Spleen (tissue), 7 donors: ENCODE measurements around the gene CCDC88B.

Experiments used
- POLR2A ChIP-seq, 3 donors: fragments of 450-650 bp; IDR thresholded peaks; one replicate each; pipeline ENCODE4 v1.5.1; 2017; ENCODE audit warnings: antibody characterized with exemption in 3 of 3, mild to moderate bottlenecking in 1 of 3
- TF ChIP-seq, protein P1 (sequence below), 11 experiments: fragments of 200-600 bp in 7 of 11; fragments of 450-650 bp in 4 of 11; sonication (generic) in 4 of 11; IDR thresholded peaks in 8 of 11; conservative IDR thresholded peaks in 3 of 11; 1 replicate in 7 of 11; 2 replicates in 4 of 11; pipeline versions ENCODE4 v1.4.0 to v1.8.0; 2016 to 2021; ENCODE audit warnings: antibody characterized with exemption in 11 of 11, inconsistent platforms in 4 of 11, mild to moderate bottlenecking in 1 of 11
- donor health status: DM: no; HTN: no; CAD: no; lungs with moderate emphysema.
- donor health status: DM: no; HTN: no; CAD: no.
- donor health status: DM: no; HTN: no; CAD: no.

DNA sequence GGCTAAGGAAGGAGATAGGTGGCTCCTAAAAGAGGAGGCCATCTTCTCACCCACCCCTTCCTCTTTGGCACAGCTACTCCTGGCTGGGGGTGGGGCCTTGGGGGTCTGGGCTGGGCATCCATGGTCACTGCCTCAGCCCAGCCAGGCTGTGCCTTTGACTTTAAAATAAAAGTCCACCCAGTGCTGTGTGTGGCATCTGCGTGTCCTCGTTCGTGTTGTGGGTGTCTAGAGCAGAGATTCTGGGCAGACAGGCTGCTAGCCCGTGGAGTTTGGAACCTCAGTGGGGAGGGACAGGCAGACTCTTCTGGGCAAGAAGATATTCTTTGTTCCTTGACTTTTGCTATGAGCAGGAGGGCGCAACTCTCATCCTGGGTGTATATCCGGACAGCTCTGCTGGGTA lies 32.0 kb downstream of the CCDC88B start:
- TF ChIP-seq, protein P1, sequence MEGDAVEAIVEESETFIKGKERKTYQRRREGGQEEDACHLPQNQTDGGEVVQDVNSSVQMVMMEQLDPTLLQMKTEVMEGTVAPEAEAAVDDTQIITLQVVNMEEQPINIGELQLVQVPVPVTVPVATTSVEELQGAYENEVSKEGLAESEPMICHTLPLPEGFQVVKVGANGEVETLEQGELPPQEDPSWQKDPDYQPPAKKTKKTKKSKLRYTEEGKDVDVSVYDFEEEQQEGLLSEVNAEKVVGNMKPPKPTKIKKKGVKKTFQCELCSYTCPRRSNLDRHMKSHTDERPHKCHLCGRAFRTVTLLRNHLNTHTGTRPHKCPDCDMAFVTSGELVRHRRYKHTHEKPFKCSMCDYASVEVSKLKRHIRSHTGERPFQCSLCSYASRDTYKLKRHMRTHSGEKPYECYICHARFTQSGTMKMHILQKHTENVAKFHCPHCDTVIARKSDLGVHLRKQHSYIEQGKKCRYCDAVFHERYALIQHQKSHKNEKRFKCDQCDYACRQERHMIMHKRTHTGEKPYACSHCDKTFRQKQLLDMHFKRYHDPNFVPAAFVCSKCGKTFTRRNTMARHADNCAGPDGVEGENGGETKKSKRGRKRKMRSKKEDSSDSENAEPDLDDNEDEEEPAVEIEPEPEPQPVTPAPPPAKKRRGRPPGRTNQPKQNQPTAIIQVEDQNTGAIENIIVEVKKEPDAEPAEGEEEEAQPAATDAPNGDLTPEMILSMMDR (IDR thresholded peaks at IDR 0.05 in 8 of 11, conservative IDR thresholded peaks at IDR 0.05 in 3 of 11) = no peak
- no peak for TF ChIP-seq POLR2A (IDR thresholded peaks at IDR 0.05)
